ENCODE data around the gene INPP4B. TPM values are rescaled to one million over a fixed set of nuclear protein-coding genes. Genes with fewer than 3 reads are reported as not detected.

Gene INPP4B
- total RNA-seq, 1 experiment from 2014 or later = 0.07 TPM

GRCh38 chr4:142473218-142473959, 372.7 kb downstream of the INPP4B start:
- Histone ChIP-seq H3K4ac (ENCODE audit: low read depth, low read length) (no peak overlapping the region), H4K20me1 (ENCODE audit: control insufficient read depth, insufficient read depth, insufficient read length) (no peaks in the 10 kb centered on the region), H3K23me2 (ENCODE audit: insufficient read length, low read depth, low read length, poor library complexity, severe bottlenecking) (no peaks in the 10 kb centered on the region), H3K18ac (ENCODE audit: insufficient read length, low read depth, low read length) (no peak overlapping the region), H3K4me1 (ENCODE audit: insufficient read depth, low read length) (no peaks in the 10 kb centered on the region), H3K27ac (ENCODE audit: insufficient read length, low read depth, low read length) (no peak overlapping the region), H3K4me2 (ENCODE audit: insufficient read depth, insufficient read length, low read length) (no peak overlapping the region), H2AFZ (ENCODE audit: low read length) (no peak overlapping the region), H2BK5ac (ENCODE audit: insufficient read length, low read length) (no peak overlapping the region), H3K23ac (ENCODE audit: insufficient read length, low read depth, low read length) (no peak overlapping the region), H2BK15ac (ENCODE audit: low read depth, low read length) (no peak overlapping the region), H2BK12ac (ENCODE audit: insufficient read length, low read depth, low read length) (no peak overlapping the region), H3K14ac (ENCODE audit: insufficient read depth, low read length) (no peak overlapping the region), H4K8ac (replicated peaks; ENCODE audit: insufficient read length, low read depth, low read length) (no peak overlapping the region), H4K91ac (ENCODE audit: insufficient read length, low read depth, low read length) (no peak overlapping the region), H3K9ac (ENCODE audit: extremely low read depth, insufficient read length, low read length) (no peak overlapping the region), H3K27me3 (ENCODE audit: insufficient read depth, low read length) (no peaks in the 10 kb centered on the region), H2BK120ac (ENCODE audit: low read depth, low read length, poor library complexity, severe bottlenecking) (no peak overlapping the region), H2BK20ac (ENCODE audit: low read depth, low read length, poor library complexity, severe bottlenecking) (no peak overlapping the region), H3K9me3 (ENCODE audit: control insufficient read depth, low read depth, low read length) (no peaks in the 10 kb centered on the region), H4K5ac (ENCODE audit: insufficient read length, low read depth, low read length) (no peak overlapping the region), H3K56ac (ENCODE audit: insufficient read length, low read depth, low read length) (no peak overlapping the region), H3K79me2 (ENCODE audit: insufficient read depth, low read length) (no peaks in the 10 kb centered on the region), H3T11ph (ENCODE audit: low read length) (no peak overlapping the region), H2AK5ac (ENCODE audit: insufficient read length, low read length) (no peak overlapping the region), H3K79me1 (ENCODE audit: insufficient read depth, low read depth, low read length, poor library complexity, severe bottlenecking) (no peaks in the 10 kb centered on the region)
- no peak for DNase-seq
- Mint-ChIP-seq H3K36me3 (ENCODE audit: insufficient read depth in 1 of 3, low read depth in 3 of 3) (no peaks in the 10 kb centered on the region; a peak in 1 of 7 replicates), H3K9me3 (no peaks in the 10 kb centered on the region), H3K27ac (no peak overlapping the region), H3K27me3 (ENCODE audit: low read depth) (no peaks in the 10 kb centered on the region), H3K4me1 (no peaks in the 10 kb centered on the region), H3K4me3 (no peak overlapping the region)
- no CpG with 5 or more reads among the region's 5 CpGs for WGBS (ENCODE audit: extremely low coverage, insufficient read length, low lambda C conversion rate)
- TF ChIP-seq CTCF (conservative IDR thresholded peaks at IDR 0.05) = no peak

Data from H9 (cell line).